Common myeloid progenitor, CD34-positive (primary cell): Measurements from ENCODE around the gene UCN3.

ENCODE experiments used
- CTCF ChIA-PET: fragments of 350-600 bp; sonication (Branson Sonifier 250); formaldehyde crosslinking; loops from one replicate; lab custom pipeline; 2021; ENCODE audit warnings: antibody characterized with exemption; lab: Charles Lee
- POLR2A ChIA-PET: fragments of 350-600 bp; sonication (Branson Sonifier 250); formaldehyde crosslinking; loops from one replicate; lab custom pipeline; 2021; ENCODE audit warnings: antibody characterized with exemption; lab: Charles Lee
- DNase-seq, 3 donors: peaks; one replicate each; pipeline versions ENCODE4 v3.0.0 to v3.0.0-alpha.2; 2013
- H3K27ac ChIP-seq, 2 experiments: 1 replicate in 1 of 2; 2 replicates in 1 of 2; pipeline ENCODE4 v1.7.0; 2013; ENCODE audit warnings: inconsistent platforms in 2 of 2, low read length in 2 of 2, mild to moderate bottlenecking in 2 of 2, low read depth in 1 of 2, moderate library complexity in 1 of 2; ENCODE audit not compliant: severe bottlenecking in 2 of 2, insufficient read depth in 1 of 2, poor library complexity in 1 of 2
- H3K27me3 ChIP-seq, 5 experiments: replicated peaks in 2 of 5; 1 replicate in 3 of 5; 2 replicates in 2 of 5; pipeline versions ENCODE4 v1.6.1 to v1.7.0; 2013; ENCODE audit warnings: low read length in 4 of 5, mild to moderate bottlenecking in 2 of 5, moderate library complexity in 2 of 5, inconsistent platforms in 1 of 5; ENCODE audit not compliant: insufficient read depth in 5 of 5, control insufficient read depth in 4 of 5
- H3K36me3 ChIP-seq, 4 experiments: 1 replicate in 2 of 4; 2 replicates in 2 of 4; pipeline versions ENCODE4 v1.6.1 to v1.7.0; 2013; ENCODE audit warnings: low read length in 3 of 4, control low read depth in 1 of 4, mild to moderate bottlenecking in 1 of 4; ENCODE audit not compliant: control insufficient read depth in 4 of 4, insufficient read depth in 4 of 4
- H3K4me1 ChIP-seq, 4 experiments: 1 replicate in 3 of 4; 2 replicates in 1 of 4; pipeline versions ENCODE4 v1.6.1 to v1.7.1; 2013; ENCODE audit warnings: low read length in 3 of 4, mild to moderate bottlenecking in 3 of 4, control low read depth in 1 of 4, inconsistent platforms in 1 of 4, moderate library complexity in 1 of 4; ENCODE audit not compliant: control insufficient read depth in 4 of 4, insufficient read depth in 4 of 4; ENCODE audit errors: control extremely low read depth in 1 of 4
- H3K4me3 ChIP-seq, 7 experiments: 1 replicate in 4 of 7; 2 replicates in 3 of 7; pipeline versions ENCODE4 v1.5.1 to v1.7.0; 2013; ENCODE audit warnings: mild to moderate bottlenecking in 7 of 7, low read length in 6 of 7, moderate library complexity in 6 of 7, inconsistent platforms in 2 of 7, low read depth in 2 of 7, control low read depth in 1 of 7; ENCODE audit not compliant: insufficient read depth in 4 of 7, control insufficient read depth in 1 of 7; ENCODE audit errors: extremely low read depth in 1 of 7
- H3K9me3 ChIP-seq, 5 experiments: 1 replicate in 4 of 5; 2 replicates in 1 of 5; pipeline versions ENCODE4 v1.6.1 to v1.7.1; 2013; ENCODE audit warnings: low read length in 4 of 5, mild to moderate bottlenecking in 2 of 5, inconsistent platforms in 1 of 5, low read depth in 1 of 5, moderate library complexity in 1 of 5; ENCODE audit not compliant: control insufficient read depth in 4 of 5, insufficient read depth in 2 of 5; ENCODE audit errors: control extremely low read depth in 1 of 5
- WGBS: methylation state at CpG from one replicate; pipeline ENCODE4 v1.1.5; 2013; ENCODE audit not compliant: insufficient coverage; 5-methylcytosine and 5-hydroxymethylcytosine counted together

UCN3 gene

DNA sequence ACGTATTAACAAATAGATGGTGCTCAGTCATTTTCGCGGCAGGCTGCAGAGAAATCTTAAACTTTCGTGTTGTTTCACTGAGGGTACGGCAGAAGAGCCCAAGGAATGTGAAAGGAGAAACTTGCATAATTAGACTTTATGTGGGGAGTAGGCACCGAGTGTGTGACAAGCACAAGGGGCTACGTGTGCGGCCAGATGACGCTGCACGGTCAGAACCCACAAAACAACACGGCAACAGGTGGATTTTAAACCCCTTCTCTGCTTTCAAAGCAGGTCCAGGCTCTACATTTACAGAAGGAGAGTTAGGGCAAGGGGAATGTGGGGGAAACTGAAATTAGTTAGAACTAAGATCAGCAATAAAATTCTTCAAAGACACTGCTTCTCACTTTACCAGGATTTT, 392 bp upstream of the UCN3 start:
- Histone ChIP-seq H3K27me3 (peaks cover 0 to 2% (median 0%) of the 10 kb centered on the region in 5 experiments), H3K27ac (no peak overlapping the region), H3K36me3 (no peaks in the 10 kb centered on the region), H3K4me3 (no peak overlapping the region), H3K4me1 (peaks cover 0 to 14% (median 4%) of the 10 kb centered on the region in 4 experiments), H3K9me3 (no peaks in the 10 kb centered on the region)
- ChIA-PET POLR2A (no interaction called here), CTCF (no interaction called here)
- DNase-seq: no peak
- 96% methylated on average over 10 of the region's 11 CpGs for WGBS

DNA sequence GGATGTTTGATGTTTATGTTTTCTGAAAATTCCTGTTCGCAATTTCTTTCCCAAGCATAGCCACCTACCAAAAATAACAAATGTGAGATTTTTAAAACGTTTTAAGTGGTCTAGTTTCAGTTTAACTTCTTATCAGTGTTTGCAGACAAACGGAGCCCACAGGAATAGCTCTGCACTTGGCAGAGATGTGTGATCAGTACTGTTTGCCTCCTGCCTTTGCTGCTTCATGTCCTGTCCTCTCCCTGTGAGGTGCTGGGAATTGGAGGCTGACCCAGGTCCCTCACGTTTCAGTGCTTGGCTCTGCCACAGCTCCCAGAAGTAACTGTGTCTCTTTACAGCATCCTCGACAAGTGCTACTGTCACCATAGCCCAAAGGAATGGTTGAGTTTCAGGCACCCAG, 1.2 kb downstream of the UCN3 start:
- H3K9me3 ChIP-seq: peaks cover 0 to 4% (median 0%) of the 10 kb centered on the region in 5 experiments
- H3K4me3 ChIP-seq: no peak overlapping the region
- H3K27ac ChIP-seq: no peak overlapping the region
- ChIA-PET CTCF (interaction anchor here (1.0 to 1.6 kb wide), 2 partner anchors 15 to 17 kb away, joined by 3 to 4 read pairs; no protein-coding TSS in a partner anchor), POLR2A (no interaction called here)
- 28% methylated on average over 3 of the region's 5 CpGs for WGBS
- peak in 2 of 3 donors; percentile 31 to 54 for DNase-seq
- H3K27me3 ChIP-seq: peaks cover 0 to 2% (median 0%) of the 10 kb centered on the region in 5 experiments
- H3K4me1 ChIP-seq: peaks cover 0 to 14% (median 4%) of the 10 kb centered on the region in 4 experiments
- H3K36me3 ChIP-seq: no peaks in the 10 kb centered on the region

DNA sequence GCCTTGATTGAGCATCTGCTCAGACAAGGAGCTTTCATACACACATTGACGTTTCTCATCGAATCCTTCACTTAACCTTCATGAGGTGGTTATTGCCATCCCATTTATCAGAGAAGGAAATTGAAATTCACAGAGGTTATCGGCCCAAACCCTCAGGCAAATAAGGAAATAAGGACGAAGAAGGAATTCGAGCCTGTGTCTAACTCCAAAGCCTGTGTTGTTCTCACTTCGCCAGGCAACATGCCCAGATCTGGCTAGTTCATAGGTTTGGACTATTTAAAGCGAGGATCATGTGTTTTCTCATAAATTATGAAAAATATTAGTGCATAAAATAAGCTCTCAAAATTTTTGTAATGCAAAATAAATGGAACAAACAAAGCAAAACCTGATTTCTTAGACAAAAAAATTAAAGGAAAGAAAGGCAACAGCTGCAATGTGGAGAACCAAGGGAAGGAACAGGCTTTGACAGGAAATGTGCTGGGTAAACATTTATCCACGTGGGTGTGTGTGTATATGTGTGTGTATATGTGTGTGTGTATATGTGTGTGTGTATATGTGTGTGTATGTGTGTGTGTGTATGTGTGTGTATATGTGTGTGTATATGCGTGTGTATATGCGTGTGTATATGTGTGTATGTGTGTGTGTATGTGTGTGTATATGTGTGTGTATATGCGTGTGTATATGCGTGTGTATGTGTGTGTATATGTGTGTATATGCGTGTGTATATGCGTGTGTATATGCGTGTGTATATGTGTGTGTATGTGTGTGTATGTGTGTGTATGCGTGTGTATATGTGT, 4.8 kb downstream of the UCN3 start:
- H3K27me3 ChIP-seq: no peaks in the 10 kb centered on the region
- POLR2A ChIA-PET: no interaction called here
- WGBS: 87% methylated on average over 3 of the region's 16 CpGs

DNA sequence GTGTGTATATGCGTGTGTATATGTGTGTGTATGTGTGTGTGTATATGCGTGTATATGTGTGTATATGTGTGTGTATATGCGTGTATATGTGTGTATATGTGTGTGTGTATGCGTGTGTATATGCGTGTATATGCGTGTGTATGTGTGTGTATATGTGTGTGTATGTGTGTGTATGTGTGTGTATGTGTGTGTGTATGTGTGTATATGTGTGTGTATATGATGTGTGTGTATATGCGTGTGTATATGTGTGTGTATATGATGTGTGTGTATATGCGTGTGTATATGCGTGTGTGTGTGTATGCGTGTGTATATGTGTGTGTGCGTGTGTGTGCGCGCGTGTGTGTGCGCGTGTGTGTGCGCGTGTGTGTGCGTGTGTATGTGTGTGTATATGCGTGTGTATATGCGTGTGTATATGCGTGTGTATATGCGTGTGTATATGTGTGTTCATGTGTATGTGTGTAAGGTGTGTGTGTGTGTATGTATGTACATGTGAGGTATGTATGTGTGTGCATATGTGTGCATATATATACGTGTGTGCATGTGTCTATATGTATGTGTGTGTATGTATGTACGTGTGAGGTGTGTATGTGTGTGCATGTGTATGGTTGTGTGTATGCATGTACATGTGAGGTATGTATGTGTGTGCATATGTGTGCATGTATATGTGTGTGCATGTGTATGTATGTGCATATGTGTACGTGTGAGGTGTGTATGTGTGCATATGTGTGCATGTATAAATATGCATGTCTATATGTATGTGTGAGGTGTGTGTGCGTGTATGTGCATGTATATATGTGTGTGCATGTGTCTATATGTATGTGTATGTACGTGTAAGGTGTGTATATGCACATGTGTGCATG, 6.0 kb downstream of the UCN3 start:
- no peak overlapping the region for H3K27ac ChIP-seq
- H3K36me3 ChIP-seq: no peaks in the 10 kb centered on the region
- POLR2A ChIA-PET: no interaction called here
- peaks cover 0 to 4% (median 0%) of the 10 kb centered on the region in 5 experiments for H3K9me3 ChIP-seq
- peak in 2 of 3 donors; percentile 20 to 60 for DNase-seq
- WGBS: 80% methylated on average over 26 of the region's 28 CpGs
- CTCF ChIA-PET: no interaction called here
- H3K4me3 ChIP-seq: no peak overlapping the region
- H3K27me3 ChIP-seq: no peaks in the 10 kb centered on the region
- H3K4me1 ChIP-seq: peaks cover 0 to 7% (median 2%) of the 10 kb centered on the region in 4 experiments

More for the DNA sequence above, 4.8 kb downstream of the UCN3 start:
- H3K36me3 ChIP-seq: no peaks in the 10 kb centered on the region
- H3K27ac ChIP-seq: no peak overlapping the region
- H3K4me1 ChIP-seq: peaks cover 0 to 14% (median 4%) of the 10 kb centered on the region in 4 experiments
- peak in 1 of 3 donors; percentile 40 for DNase-seq
- CTCF ChIA-PET: interaction anchor here (0.6 to 0.7 kb wide), 2 partner anchors 13 to 271 kb away, joined by 3 read pairs; no protein-coding TSS in a partner anchor
- H3K4me3 ChIP-seq: no peak overlapping the region
- peaks cover 0 to 4% (median 0%) of the 10 kb centered on the region in 5 experiments for H3K9me3 ChIP-seq

DNA sequence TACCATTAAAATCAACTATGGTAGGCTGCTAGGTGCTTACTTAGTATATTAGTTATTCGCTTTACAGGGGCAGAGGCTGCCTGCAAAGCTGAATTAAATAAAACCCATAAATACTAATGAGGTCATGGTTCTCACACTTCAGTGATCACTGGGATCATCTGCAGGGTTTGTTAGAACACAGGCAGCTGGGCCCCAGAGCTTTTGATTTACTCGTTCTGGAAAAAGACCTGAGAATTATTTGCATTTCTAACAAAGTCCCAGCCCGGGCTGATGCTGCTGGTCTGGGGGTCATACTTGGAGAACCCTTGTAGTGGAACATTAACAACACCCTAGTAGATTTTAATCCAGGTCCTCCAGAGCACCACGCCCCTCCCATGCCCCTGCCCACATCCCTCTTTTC, 8.5 kb downstream of the UCN3 start:
- no peaks in the 10 kb centered on the region for H3K36me3 ChIP-seq
- 96% methylated on average over 4 of the region's 4 CpGs for WGBS
- POLR2A ChIA-PET: no interaction called here
- CTCF ChIA-PET: interaction anchor here (1.0 kb wide), 1 partner anchor 10 kb away, joined by 4 read pairs; no protein-coding TSS in a partner anchor
- H3K27me3 ChIP-seq: no peaks in the 10 kb centered on the region
- no peaks in the 10 kb centered on the region for H3K4me1 ChIP-seq
- no peak overlapping the region for H3K4me3 ChIP-seq
- no peak overlapping the region for H3K27ac ChIP-seq
- DNase-seq: no peak
- H3K9me3 ChIP-seq: peaks cover 0 to 4% (median 0%) of the 10 kb centered on the region in 5 experiments

DNA sequence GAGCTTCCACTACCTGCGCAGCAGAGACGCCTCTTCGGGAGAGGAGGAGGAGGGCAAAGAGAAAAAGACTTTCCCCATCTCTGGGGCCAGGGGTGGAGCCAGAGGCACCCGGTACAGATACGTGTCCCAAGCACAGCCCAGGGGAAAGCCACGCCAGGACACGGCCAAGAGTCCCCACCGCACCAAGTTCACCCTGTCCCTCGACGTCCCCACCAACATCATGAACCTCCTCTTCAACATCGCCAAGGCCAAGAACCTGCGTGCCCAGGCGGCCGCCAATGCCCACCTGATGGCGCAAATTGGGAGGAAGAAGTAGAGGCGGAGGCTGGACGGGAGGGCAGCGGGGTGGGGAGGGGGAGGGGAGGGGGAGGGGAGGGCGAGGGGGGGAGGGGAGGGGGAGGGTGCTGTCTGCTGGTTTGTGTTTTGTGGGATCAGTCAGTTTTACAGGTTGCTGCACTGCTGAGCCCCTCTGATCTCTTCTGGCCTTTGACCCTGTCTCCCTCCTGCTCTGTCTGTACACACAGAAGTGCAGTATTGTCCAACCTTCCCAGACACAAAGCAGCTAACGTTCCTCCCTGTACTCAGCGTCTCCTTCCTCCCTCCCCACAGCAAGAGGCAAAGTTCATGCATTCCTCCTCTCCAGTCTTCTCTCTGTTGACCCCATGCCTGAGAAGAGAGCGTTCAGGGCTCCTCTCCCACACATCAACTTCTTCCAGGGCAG, 9.3 kb downstream of the UCN3 start:
- WGBS: 98% methylated on average over 7 of the region's 22 CpGs
- ChIA-PET CTCF (no interaction called here), POLR2A (no interaction called here)
- H3K4me1 ChIP-seq: no peaks in the 10 kb centered on the region
- H3K9me3 ChIP-seq: peaks cover 0 to 4% (median 0%) of the 10 kb centered on the region in 5 experiments
- no peaks in the 10 kb centered on the region for H3K27me3 ChIP-seq
- H3K27ac ChIP-seq: no peak overlapping the region
- no peak for DNase-seq
- H3K36me3 ChIP-seq: no peaks in the 10 kb centered on the region
- no peak overlapping the region for H3K4me3 ChIP-seq
